Measurements from ENCODE around the gene UBE2Q2.
A peak's percentile ranks its signal among the peaks of the same experiment; 100 is the strongest.
"Not testable (repeated sequence)": the region's sequence is repeated elsewhere in the genome, so short reads cannot be mapped to it uniquely, and the experiment has no call there.

UBE2Q2 gene

DNA sequence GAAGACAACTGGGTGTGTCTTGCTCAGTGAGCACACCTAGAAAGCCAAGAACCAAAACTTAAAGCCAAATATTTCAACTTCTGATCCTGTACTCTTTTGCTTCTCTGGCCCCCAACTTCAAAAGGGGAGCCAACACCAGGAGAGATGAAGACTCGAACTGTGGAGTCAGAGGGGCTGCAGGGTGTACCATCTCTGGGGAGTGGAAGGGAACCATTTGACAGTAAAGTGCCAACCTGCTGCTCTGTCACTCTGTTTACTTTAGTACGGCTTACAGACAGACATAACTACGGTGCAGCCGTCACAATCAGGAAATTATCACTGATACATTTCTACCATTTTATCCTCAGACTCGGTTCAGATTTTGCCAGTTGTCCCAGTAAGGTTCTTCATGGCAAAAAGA is 62.0 kb downstream of the UBE2Q2 start:
- no peak overlapping the region for H2BK120ac ChIP-seq (ENCODE audit: low read depth, low read length)
- H3K9ac ChIP-seq (ENCODE audit: low read length): no peak overlapping the region
- no peak for DNase-seq
- no peak overlapping the region for H3K18ac ChIP-seq (ENCODE audit: low read depth in 1 of 2, low read length in 2 of 2)
- peak overlapping the region in 1 of 2 experiments; percentile 58 for H3K4me3 ChIP-seq (ENCODE audit: insufficient read depth in 1 of 2, low read depth in 1 of 2, low read length in 2 of 2)
- no peak overlapping the region for H3K4ac ChIP-seq (ENCODE audit: low read depth in 1 of 2, low read length in 2 of 2)
- peak overlapping the region; percentile 35 for H3K4me2 ChIP-seq (ENCODE audit: low read length, poor library complexity, severe bottlenecking)
- H2AFZ ChIP-seq (ENCODE audit: low read depth, low read length): no peak overlapping the region
- H2BK12ac ChIP-seq (ENCODE audit: low read length in 2 of 2): no peak overlapping the region
- no peak overlapping the region for H2AK5ac ChIP-seq (ENCODE audit: low read length, severe bottlenecking)
- no peak overlapping the region for H2BK15ac ChIP-seq (ENCODE audit: low read depth, poor library complexity, severe bottlenecking)
- H4K8ac ChIP-seq (ENCODE audit: low read length): no peak overlapping the region
- H3K4me1 ChIP-seq (ENCODE audit: control insufficient read depth, insufficient read depth, low read depth, low read length): peaks cover 6% of the 10 kb centered on the region
- peaks cover 13% of the 10 kb centered on the region for H3K79me1 ChIP-seq (replicated peaks; ENCODE audit: low read length, poor library complexity, severe bottlenecking)
- H3K23ac ChIP-seq (ENCODE audit: low read length in 2 of 2): no peak overlapping the region
- no peak overlapping the region for H2BK5ac ChIP-seq (ENCODE audit: low read depth, low read length, poor library complexity, severe bottlenecking)
- 87% methylated on average over 5 of the region's 5 CpGs for WGBS
- H3K9me3 ChIP-seq (ENCODE audit: control insufficient read depth, low read length): no peaks in the 10 kb centered on the region
- H4K91ac ChIP-seq (ENCODE audit: low read length): no peak overlapping the region
- H3K36me3 ChIP-seq (ENCODE audit: control insufficient read depth in 1 of 2, insufficient read depth in 2 of 2, low read depth in 1 of 2, low read length in 2 of 2): peaks cover 4 to 45% of the 10 kb centered on the region in 2 experiments
- H3K14ac ChIP-seq (ENCODE audit: low read length in 2 of 2): no peak overlapping the region
- H3K27me3 ChIP-seq (ENCODE audit: control insufficient read depth in 1 of 2, insufficient read depth in 1 of 2, low read length in 2 of 2): no peaks in the 10 kb centered on the region
- H3K27ac ChIP-seq (ENCODE audit: low read length, poor library complexity, severe bottlenecking): no peak overlapping the region

GRCh38 chr15:75910355-75910754 is 67.1 kb downstream of the UBE2Q2 start:
- not testable (repeated sequence) for H2BK12ac ChIP-seq (ENCODE audit: low read length in 2 of 2); DNase-seq; H3K9me3 ChIP-seq (ENCODE audit: control insufficient read depth, low read length); H3K4me2 ChIP-seq (ENCODE audit: low read length, poor library complexity, severe bottlenecking); H3K14ac ChIP-seq (ENCODE audit: low read length in 2 of 2); H3K23ac ChIP-seq (ENCODE audit: low read length in 2 of 2); H3K4me3 ChIP-seq (ENCODE audit: insufficient read depth in 1 of 2, low read depth in 1 of 2, low read length in 2 of 2); H3K4me1 ChIP-seq (ENCODE audit: control insufficient read depth, insufficient read depth, low read depth, low read length); H4K8ac ChIP-seq (ENCODE audit: low read length); H2AFZ ChIP-seq (ENCODE audit: low read depth, low read length); H2AK5ac ChIP-seq (ENCODE audit: low read length, severe bottlenecking); H2BK120ac ChIP-seq (ENCODE audit: low read depth, low read length); H3K9ac ChIP-seq (ENCODE audit: low read length); H3K4ac ChIP-seq (ENCODE audit: low read depth in 1 of 2, low read length in 2 of 2); H3K18ac ChIP-seq (ENCODE audit: low read depth in 1 of 2, low read length in 2 of 2); H2BK15ac ChIP-seq (ENCODE audit: low read depth, poor library complexity, severe bottlenecking); H2BK5ac ChIP-seq (ENCODE audit: low read depth, low read length, poor library complexity, severe bottlenecking); H4K91ac ChIP-seq (ENCODE audit: low read length); H3K79me1 ChIP-seq (replicated peaks; ENCODE audit: low read length, poor library complexity, severe bottlenecking); H3K27ac ChIP-seq (ENCODE audit: low read length, poor library complexity, severe bottlenecking); H3K27me3 ChIP-seq (ENCODE audit: control insufficient read depth in 1 of 2, insufficient read depth in 1 of 2, low read length in 2 of 2)
- WGBS: 100% methylated on average over 3 of the region's 3 CpGs
- peaks cover 8 to 57% of the 10 kb centered on the region in 2 experiments for H3K36me3 ChIP-seq (ENCODE audit: control insufficient read depth in 1 of 2, insufficient read depth in 2 of 2, low read depth in 1 of 2, low read length in 2 of 2)

DNA sequence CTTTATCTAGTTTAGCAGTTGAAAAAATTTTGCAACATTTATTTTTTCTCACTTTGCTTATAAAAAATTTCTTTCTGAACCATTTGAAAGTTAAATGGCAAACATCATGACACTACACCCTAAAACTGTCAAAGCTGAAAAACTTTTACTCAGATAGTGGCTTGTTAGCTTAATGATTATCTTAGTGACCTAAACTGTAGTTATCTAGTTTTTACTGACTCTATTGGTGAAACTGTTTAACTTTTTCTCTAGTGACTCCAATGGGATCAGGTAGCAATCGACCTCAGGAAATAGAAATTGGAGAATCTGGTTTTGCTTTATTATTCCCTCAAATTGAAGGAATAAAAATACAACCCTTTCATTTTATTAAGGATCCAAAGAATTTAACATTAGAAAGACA is 73.7 kb downstream of the UBE2Q2 start:
- Histone ChIP-seq H3K4ac (ENCODE audit: low read depth in 1 of 2, low read length in 2 of 2) (no peak overlapping the region), H3K4me1 (ENCODE audit: control insufficient read depth, insufficient read depth, low read depth, low read length) (no peaks in the 10 kb centered on the region), H3K27ac (ENCODE audit: low read length, poor library complexity, severe bottlenecking) (no peak overlapping the region), H3K4me2 (ENCODE audit: low read length, poor library complexity, severe bottlenecking) (no peak overlapping the region), H3K36me3 (ENCODE audit: control insufficient read depth in 1 of 2, insufficient read depth in 2 of 2, low read depth in 1 of 2, low read length in 2 of 2) (peaks cover 9 to 74% of the 10 kb centered on the region in 2 experiments), H3K27me3 (ENCODE audit: control insufficient read depth in 1 of 2, insufficient read depth in 1 of 2, low read length in 2 of 2) (no peaks in the 10 kb centered on the region), H3K79me1 (replicated peaks; ENCODE audit: low read length, poor library complexity, severe bottlenecking) (peaks cover 17% of the 10 kb centered on the region), H2BK15ac (ENCODE audit: low read depth, poor library complexity, severe bottlenecking) (no peak overlapping the region), H2BK12ac (ENCODE audit: low read length in 2 of 2) (no peak overlapping the region), H2AK5ac (ENCODE audit: low read length, severe bottlenecking) (no peak overlapping the region), H3K9ac (ENCODE audit: low read length) (no peak overlapping the region), H2AFZ (ENCODE audit: low read depth, low read length) (no peak overlapping the region), H4K8ac (ENCODE audit: low read length) (no peak overlapping the region), H2BK5ac (ENCODE audit: low read depth, low read length, poor library complexity, severe bottlenecking) (no peak overlapping the region), H3K4me3 (ENCODE audit: insufficient read depth in 1 of 2, low read depth in 1 of 2, low read length in 2 of 2) (no peak overlapping the region), H3K23ac (ENCODE audit: low read length in 2 of 2) (no peak overlapping the region), H3K14ac (ENCODE audit: low read length in 2 of 2) (no peak overlapping the region), H3K18ac (ENCODE audit: low read depth in 1 of 2, low read length in 2 of 2) (no peak overlapping the region), H2BK120ac (ENCODE audit: low read depth, low read length) (no peak overlapping the region), H4K91ac (ENCODE audit: low read length) (no peak overlapping the region), H3K9me3 (ENCODE audit: control insufficient read depth, low read length) (no peaks in the 10 kb centered on the region)
- DNase-seq: no peak
- no CpG with 5 or more reads among the region's 1 CpG for WGBS

DNA sequence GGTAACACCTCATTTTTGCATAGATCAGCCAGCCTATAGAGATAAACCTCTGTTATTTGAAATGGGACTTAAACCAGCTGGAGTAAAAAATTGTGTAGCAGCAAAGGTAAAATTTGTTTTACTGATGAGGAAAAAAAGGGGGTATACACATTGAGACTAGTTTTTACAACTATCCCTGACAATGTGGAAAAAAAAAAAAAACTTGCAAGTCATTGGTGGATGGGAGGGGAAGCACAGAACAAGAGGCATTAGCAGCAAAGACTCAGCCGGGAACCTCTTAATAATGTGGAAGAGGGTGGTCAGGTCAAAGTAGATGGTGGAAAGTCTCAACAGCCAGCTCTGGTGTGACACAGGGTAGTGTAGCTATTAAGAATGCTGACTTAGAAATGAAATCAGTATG is 74.9 kb downstream of the UBE2Q2 start:
- no peak overlapping the region for H3K4me2 ChIP-seq (ENCODE audit: low read length, poor library complexity, severe bottlenecking)
- H3K23ac ChIP-seq (ENCODE audit: low read length in 2 of 2): no peak overlapping the region
- H3K4me3 ChIP-seq (ENCODE audit: insufficient read depth in 1 of 2, low read depth in 1 of 2, low read length in 2 of 2): no peak overlapping the region
- H2AFZ ChIP-seq (ENCODE audit: low read depth, low read length): no peak overlapping the region
- H2BK120ac ChIP-seq (ENCODE audit: low read depth, low read length): no peak overlapping the region
- no peak overlapping the region for H3K14ac ChIP-seq (ENCODE audit: low read length in 2 of 2)
- H2AK5ac ChIP-seq (ENCODE audit: low read length, severe bottlenecking): no peak overlapping the region
- peaks cover 27% of the 10 kb centered on the region for H3K79me1 ChIP-seq (replicated peaks; ENCODE audit: low read length, poor library complexity, severe bottlenecking)
- no peak overlapping the region for H4K8ac ChIP-seq (ENCODE audit: low read length)
- H3K18ac ChIP-seq (ENCODE audit: low read depth in 1 of 2, low read length in 2 of 2): no peak overlapping the region
- no peak overlapping the region for H2BK15ac ChIP-seq (ENCODE audit: low read depth, poor library complexity, severe bottlenecking)
- H3K4me1 ChIP-seq (ENCODE audit: control insufficient read depth, insufficient read depth, low read depth, low read length): peaks cover 5% of the 10 kb centered on the region
- H2BK5ac ChIP-seq (ENCODE audit: low read depth, low read length, poor library complexity, severe bottlenecking): no peak overlapping the region
- peaks cover 9 to 70% of the 10 kb centered on the region in 2 experiments for H3K36me3 ChIP-seq (ENCODE audit: control insufficient read depth in 1 of 2, insufficient read depth in 2 of 2, low read depth in 1 of 2, low read length in 2 of 2)
- H3K4ac ChIP-seq (ENCODE audit: low read depth in 1 of 2, low read length in 2 of 2): no peak overlapping the region
- 91% methylated on average over 1 of the region's 1 CpG for WGBS
- no peaks in the 10 kb centered on the region for H3K27me3 ChIP-seq (ENCODE audit: control insufficient read depth in 1 of 2, insufficient read depth in 1 of 2, low read length in 2 of 2)
- H4K91ac ChIP-seq (ENCODE audit: low read length): no peak overlapping the region
- no peak overlapping the region for H2BK12ac ChIP-seq (ENCODE audit: low read length in 2 of 2)
- H3K9me3 ChIP-seq (ENCODE audit: control insufficient read depth, low read length): no peaks in the 10 kb centered on the region
- DNase-seq: no peak
- H3K9ac ChIP-seq (ENCODE audit: low read length): no peak overlapping the region
- no peak overlapping the region for H3K27ac ChIP-seq (ENCODE audit: low read length, poor library complexity, severe bottlenecking)

Measured in mesenchymal stem cell (in vitro differentiated cells and primary cell).